GM23338 (cell line): ENCODE measurements around the gene ANKRD40. TPM values are rescaled to one million over a fixed set of nuclear protein-coding genes. Genes with fewer than 3 reads are reported as not detected.
A peak's percentile ranks its signal among the peaks of the same experiment; 100 is the strongest.

Experiments
- ATAC-seq: fragments of 200-7000 bp; cut with Tn5 transposase; 3 replicates; pipeline ENCODE4 v1.9.1; 2020
- DNase-seq: peaks from one replicate; pipeline ENCODE4 v3.0.0-alpha.2; 2015; ENCODE audit warnings: low spot score
- H2AFZ ChIP-seq: fragments of 200-600 bp; sonication (generic); 2 replicates; pipeline ENCODE4 v1.8.0; 2016; ENCODE audit warnings: antibody characterized with exemption, mild to moderate bottlenecking, moderate library complexity
- H3F3A ChIP-seq: fragments of 200-600 bp; sonication (generic); replicated peaks from 2 replicates; pipeline ENCODE4 v1.8.0; 2017; ENCODE audit warnings: antibody characterized with exemption, mixed run types, low read depth
- H3K27ac ChIP-seq: fragments of 200-600 bp; sonication (generic); 2 replicates; pipeline ENCODE4 v1.6.1; 2016; ENCODE audit warnings: low read depth
- H3K27me3 ChIP-seq: fragments of 200-600 bp; sonication (generic); 2 replicates; pipeline ENCODE4 v1.8.0; 2016; ENCODE audit warnings: mild to moderate bottlenecking, mixed run types, moderate library complexity; ENCODE audit not compliant: insufficient read depth
- H3K36me3 ChIP-seq: fragments of 200-600 bp; sonication (generic); 2 replicates; pipeline ENCODE4 v1.8.0; 2016; ENCODE audit warnings: mild to moderate bottlenecking; ENCODE audit not compliant: insufficient read depth
- H3K4me1 ChIP-seq: fragments of 200-600 bp; sonication (generic); 2 replicates; pipeline ENCODE4 v1.8.0; 2016; ENCODE audit warnings: mild to moderate bottlenecking, moderate library complexity; ENCODE audit not compliant: insufficient read depth
- H3K4me2 ChIP-seq: fragments of 200-600 bp; sonication (generic); 2 replicates; pipeline ENCODE4 v1.7.1; 2017; ENCODE audit warnings: mixed run types
- H3K4me3 ChIP-seq: fragments of 200-600 bp; sonication (generic); 2 replicates; pipeline ENCODE4 v1.6.1; 2016; ENCODE audit warnings: mixed run types
- H3K79me2 ChIP-seq: fragments of 200-600 bp; sonication (generic); replicated peaks from 2 replicates; pipeline ENCODE4 v1.8.0; 2017; ENCODE audit warnings: mild to moderate bottlenecking; ENCODE audit not compliant: insufficient read depth
- H3K9me2 ChIP-seq: fragments of 200-600 bp; sonication (generic); 2 replicates; pipeline ENCODE4 v1.8.0; 2017; ENCODE audit not compliant: insufficient read depth
- H4K20me1 ChIP-seq: fragments of 200-600 bp; sonication (generic); replicated peaks from 2 replicates; pipeline ENCODE4 v1.8.0; 2017; ENCODE audit warnings: mild to moderate bottlenecking; ENCODE audit not compliant: insufficient read depth
- H3K27ac Mint-ChIP-seq: 2 replicates; pipeline ENCODE4 v1.8.0; 2020; ENCODE audit warnings: inconsistent platforms, mild to moderate bottlenecking, moderate library complexity, mixed read lengths
- H3K27me3 Mint-ChIP-seq: 3 replicates; pipeline ENCODE4 v1.8.0; 2022; ENCODE audit warnings: low read depth, mild to moderate bottlenecking, moderate library complexity, mixed read lengths, inconsistent platforms; ENCODE audit not compliant: insufficient read depth, poor library complexity
- H3K36me3 Mint-ChIP-seq: 3 replicates; pipeline ENCODE4 v1.8.0; 2021; ENCODE audit warnings: low read depth, mild to moderate bottlenecking, inconsistent platforms, moderate library complexity, mixed read lengths
- H3K4me1 Mint-ChIP-seq: 3 replicates; pipeline ENCODE4 v1.8.0; 2020; ENCODE audit warnings: mild to moderate bottlenecking, inconsistent platforms, mixed read lengths
- H3K4me3 Mint-ChIP-seq: 3 replicates; pipeline ENCODE4 v1.8.0; 2021; ENCODE audit warnings: moderate library complexity, mild to moderate bottlenecking, inconsistent platforms, mixed read lengths
- H3K9me3 Mint-ChIP-seq: 3 replicates; pipeline ENCODE4 v1.8.0; 2020; ENCODE audit warnings: moderate library complexity, mild to moderate bottlenecking, inconsistent platforms, mixed read lengths
- CREB1 ChIP-seq: fragments of 250-450 bp; sonication (Bioruptor Pico); IDR thresholded peaks from 2 replicates; pipeline ENCODE4 v1.5.0; 2020; ENCODE audit warnings: low read depth, mild to moderate bottlenecking, moderate library complexity
- CTCF ChIP-seq, 2 experiments: fragments of 200-600 bp in 1 of 2; sonication (generic) in 1 of 2; conservative IDR thresholded peaks; 2 replicates each; pipeline versions ENCODE4 v1.5.1 to v1.6.1; 2016 to 2017; ENCODE audit warnings: antibody characterized with exemption in 2 of 2, low read depth in 2 of 2, mild to moderate bottlenecking in 2 of 2, moderate library complexity in 1 of 2
- ETS1 ChIP-seq: IDR thresholded peaks from 2 replicates; pipeline ENCODE4 v1.6.1; 2016; ENCODE audit warnings: antibody characterized with exemption
- EZH2 ChIP-seq: fragments of 200-600 bp; sonication (generic); IDR thresholded peaks from one replicate; pipeline ENCODE4 v1.8.0; 2017; ENCODE audit warnings: antibody characterized with exemption, mild to moderate bottlenecking, low read depth; ENCODE audit not compliant: unreplicated experiment
- EZH2phosphoT487 ChIP-seq: fragments of 200-600 bp; sonication (generic); IDR thresholded peaks from one replicate; pipeline ENCODE4 v1.8.1; 2018; ENCODE audit warnings: antibody characterized with exemption; ENCODE audit not compliant: unreplicated experiment
- JUNB ChIP-seq: IDR thresholded peaks from one replicate; pipeline ENCODE4 v1.6.1; 2016; ENCODE audit warnings: antibody characterized with exemption; ENCODE audit not compliant: unreplicated experiment
- NANOG ChIP-seq: IDR thresholded peaks from 2 replicates; pipeline ENCODE4 v1.6.1; 2016; ENCODE audit warnings: antibody characterized with exemption, borderline replicate concordance
- POLR2AphosphoS5 ChIP-seq: IDR thresholded peaks from 2 replicates; pipeline ENCODE4 v1.6.1; 2016; ENCODE audit warnings: antibody characterized with exemption, low read depth
- REST ChIP-seq: IDR thresholded peaks from one replicate; pipeline ENCODE4 v1.6.1; 2018; ENCODE audit warnings: antibody characterized with exemption; ENCODE audit not compliant: unreplicated experiment
- STAT1 ChIP-seq: IDR thresholded peaks from one replicate; pipeline ENCODE4 v1.6.1; 2016; ENCODE audit warnings: antibody characterized with exemption; ENCODE audit not compliant: unreplicated experiment
- ZNF114 ChIP-seq: fragments of 250-450 bp; sonication (Bioruptor Pico); IDR thresholded peaks from 2 replicates; pipeline ENCODE4 v1.5.0; 2020; ENCODE audit warnings: mild to moderate bottlenecking, moderate library complexity
- ZNF331 ChIP-seq: fragments of 250-450 bp; sonication (Bioruptor Pico); IDR thresholded peaks from 2 replicates; pipeline ENCODE4 v1.5.0; 2020; ENCODE audit warnings: low read depth, mild to moderate bottlenecking, moderate library complexity
- ZNF462 ChIP-seq: fragments of 250-450 bp; sonication (Bioruptor Pico); IDR thresholded peaks from 2 replicates; pipeline ENCODE4 v1.5.0; 2020; ENCODE audit warnings: mild to moderate bottlenecking, moderate library complexity
- polyA plus RNA-seq: library from polyadenylated mRNA; unstranded; fragments of >200 nt; fragmentation: Nextera tagmentation; extraction: Ambion mirVana; gene quantifications from 2 replicates; pipeline ENCODE4 v1.2.1, GENCODE V29; 2016
- total RNA-seq: library from RNA; depleted of rRNA; stranded (reverse); fragments of >200 nt; shearing (Covaris generic); gene quantifications from 2 replicates; pipeline ENCODE4 v1.2.3, GENCODE V29; 2014

Gene ANKRD40
- total and polyA plus RNA-seq, 2 experiments from 2014 or later, result 19.0 to 42.1 TPM

- no peaks in the 10 kb centered on the region for H3K9me3 Mint-ChIP-seq
- no peaks in the 10 kb centered on the region for H3K27me3 ChIP-seq
- H3K27me3 Mint-ChIP-seq, result peaks cover 5% of the 10 kb centered on the region
- H3K4me1 ChIP-seq, result no peaks in the 10 kb centered on the region
- no peaks in the 10 kb centered on the region for H3K79me2 ChIP-seq
- no peaks in the 10 kb centered on the region for H3K36me3 Mint-ChIP-seq
- H3K4me2 ChIP-seq, result no peak overlapping the region
- DNase-seq, result no peak
- peak overlapping the region; percentile 26; the same call in 1 of the 3 replicates for H3K4me3 Mint-ChIP-seq
- H3K4me1 Mint-ChIP-seq, result peaks cover 15% of the 10 kb centered on the region
- H3K27ac ChIP-seq, result no peak overlapping the region
- no peak overlapping the region for H3K4me3 ChIP-seq
- no peak overlapping the region; the same call in 1 of the 2 replicates for H3K27ac Mint-ChIP-seq
- peak; percentile 67 for ATAC-seq
- H2AFZ ChIP-seq, result peak overlapping the region; percentile 81
- TF ChIP-seq STAT1, result no peak
- no peak for TF ChIP-seq EZH2
- no peak for TF ChIP-seq REST
- no peak for TF ChIP-seq EZH2phosphoT487
- TF ChIP-seq ZNF114 (CRISPR knock-in tag), result no peak
- no peak for TF ChIP-seq POLR2AphosphoS5
- no peak for TF ChIP-seq ETS1
- TF ChIP-seq CREB1, result no peak
- no peak for TF ChIP-seq ZNF462
- TF ChIP-seq NANOG, result no peak
- TF ChIP-seq CTCF (conservative IDR thresholded peaks at IDR 0.05; ENCODE audit: low read depth in 2 of 2), result no peak
- TF ChIP-seq ZNF331 (CRISPR knock-in tag), result no peak
- no peak for TF ChIP-seq JUNB
- no peaks in the 10 kb centered on the region for H3K9me2 ChIP-seq
- H4K20me1 ChIP-seq, result no peaks in the 10 kb centered on the region
- H3F3A ChIP-seq, result no peaks in the 10 kb centered on the region
- H3K36me3 ChIP-seq, result no peaks in the 10 kb centered on the region
Measured at GRCh38 chr17:50668025-50668837, 39.5 kb downstream of the ANKRD40 start.
